Muscle of back (tissue), 11 donors: Measurements from ENCODE around the gene TEX26. TPM values are rescaled to one million over a fixed set of nuclear protein-coding genes. Genes with fewer than 3 reads are reported as not detected.
"Not testable (repeated sequence)": the region's sequence is repeated elsewhere in the genome, so short reads cannot be mapped to it uniquely, and the experiment has no call there.

Experiments
- DNase-seq, 3 donors: peaks; one replicate each; pipeline versions ENCODE4 v3.0.0 to v3.0.0-alpha.2; 2013
- polyA plus RNA-seq, 10 donors: library from polyadenylated mRNA; unstranded; fragments of 120-200 nt; gene quantifications; one replicate each; pipeline ENCODE4 v1.2.1, GENCODE V29; 2013; ENCODE audit not compliant: insufficient read length in 10 of 10

The TEX26 gene
- polyA plus RNA-seq, 10 donors: 0.15 to 0.74 (median 0.29) TPM; not detected in 3

DNA sequence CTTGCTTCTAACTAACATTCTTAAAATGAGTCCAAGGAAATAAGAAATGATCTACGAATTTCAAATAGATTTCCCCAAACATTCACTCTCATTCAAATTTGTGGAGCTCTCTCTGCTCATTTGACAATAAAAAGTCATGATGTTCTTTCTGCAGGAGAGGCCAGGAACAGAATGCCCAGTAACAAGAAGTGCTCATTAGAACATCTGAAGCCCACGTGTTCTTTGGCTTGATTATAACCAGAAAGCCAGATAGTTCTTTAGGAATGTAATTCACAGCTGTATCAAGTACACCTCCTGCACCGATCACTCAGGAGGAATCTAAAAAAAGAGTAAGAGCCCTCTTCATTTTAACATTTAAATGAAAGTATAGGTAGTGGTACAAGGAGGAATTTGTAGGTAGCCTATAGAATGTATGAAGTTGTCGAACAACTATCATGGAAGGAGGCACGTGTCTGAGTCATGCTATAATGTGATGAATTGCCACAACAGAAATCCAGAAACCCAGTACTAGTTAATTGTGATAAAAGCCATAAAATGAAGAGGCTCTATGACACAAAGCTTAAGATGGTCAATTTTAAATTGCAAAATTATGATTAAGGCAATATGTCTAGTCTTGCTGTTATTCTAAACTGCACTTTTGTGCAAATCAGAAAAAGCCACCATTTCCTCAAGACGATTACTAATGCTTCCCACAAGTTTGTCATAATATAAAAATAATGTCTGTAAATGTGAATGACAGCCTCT, 13.6 kb upstream of the TEX26 start:
- no peak for DNase-seq

DNA sequence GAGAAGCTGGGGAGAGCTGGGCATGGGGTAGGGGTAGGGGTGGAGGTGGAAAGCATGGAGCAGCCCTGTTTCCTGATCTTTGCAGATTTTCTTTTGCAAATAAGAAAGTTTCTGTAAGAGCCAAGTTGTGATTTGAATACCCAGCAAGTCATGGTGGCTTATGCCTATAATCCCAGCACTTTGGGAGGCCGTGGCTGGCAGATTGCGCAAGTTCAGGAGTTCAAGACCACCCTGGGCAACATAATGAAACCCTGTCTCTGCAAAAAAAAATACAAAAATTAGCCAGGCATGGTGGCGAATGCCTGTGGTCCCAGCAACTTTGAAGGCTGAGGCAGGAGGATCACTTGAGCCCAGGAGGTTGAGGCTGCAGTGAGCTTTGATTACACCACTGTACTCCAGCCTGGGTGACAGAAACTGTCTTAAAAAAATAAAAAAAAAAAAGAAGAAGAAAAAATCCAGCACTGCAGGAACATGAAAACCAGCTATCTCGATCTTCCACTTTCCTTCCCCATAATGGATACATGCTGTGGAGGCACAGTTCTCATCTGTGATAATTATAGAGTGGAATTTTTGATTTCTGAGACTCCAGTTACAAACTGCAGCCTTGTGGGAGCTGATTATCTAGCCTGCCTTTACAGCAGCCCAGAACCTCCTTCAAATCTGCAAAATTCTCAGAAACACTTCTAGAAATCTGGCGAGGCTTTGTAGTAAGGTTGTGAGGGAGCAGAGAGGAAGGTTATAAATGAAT, 12.1 kb upstream of the TEX26 start:
- no peak for DNase-seq

DNA sequence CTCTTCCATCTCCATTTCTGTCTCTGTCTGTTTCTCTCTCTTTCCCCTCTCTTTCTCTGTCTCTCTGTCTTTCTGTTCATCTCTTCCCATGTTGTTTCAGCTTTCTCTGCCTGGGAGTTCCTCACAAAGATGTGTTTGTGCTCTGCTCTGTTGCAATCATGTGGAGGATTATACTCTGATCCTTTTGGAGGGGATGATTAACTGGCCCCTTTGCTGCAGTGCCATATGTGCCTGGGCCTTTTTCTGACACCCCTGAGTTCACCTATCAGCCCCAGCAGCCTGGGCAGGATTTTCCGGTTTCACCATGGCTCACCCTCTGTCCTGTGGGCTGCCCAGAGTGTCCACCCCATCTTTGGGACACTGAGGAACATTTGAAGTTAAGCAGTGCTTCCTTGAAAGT, 9.0 kb upstream of the TEX26 start:
- no peak for DNase-seq

DNA sequence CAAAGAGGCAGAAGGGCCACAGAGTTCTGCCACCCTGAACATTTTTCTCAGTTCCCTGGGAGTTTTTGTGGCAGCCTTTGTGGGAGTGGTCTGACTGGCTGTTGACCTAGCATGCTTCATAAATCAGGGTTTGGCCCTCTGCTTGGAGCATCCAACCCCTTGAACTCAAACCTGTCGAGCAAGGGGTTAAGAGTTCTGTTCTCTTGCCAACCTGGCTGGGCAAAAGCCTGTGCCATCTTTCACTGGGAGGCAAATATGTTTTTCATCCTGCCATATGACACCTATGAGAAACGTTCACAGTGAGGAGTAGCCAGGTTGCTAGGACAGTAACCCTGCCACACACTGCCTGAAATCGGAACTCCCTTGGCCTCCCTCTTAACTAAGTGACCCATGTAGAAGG, 7.7 kb upstream of the TEX26 start:
- DNase-seq: no peak

DNA sequence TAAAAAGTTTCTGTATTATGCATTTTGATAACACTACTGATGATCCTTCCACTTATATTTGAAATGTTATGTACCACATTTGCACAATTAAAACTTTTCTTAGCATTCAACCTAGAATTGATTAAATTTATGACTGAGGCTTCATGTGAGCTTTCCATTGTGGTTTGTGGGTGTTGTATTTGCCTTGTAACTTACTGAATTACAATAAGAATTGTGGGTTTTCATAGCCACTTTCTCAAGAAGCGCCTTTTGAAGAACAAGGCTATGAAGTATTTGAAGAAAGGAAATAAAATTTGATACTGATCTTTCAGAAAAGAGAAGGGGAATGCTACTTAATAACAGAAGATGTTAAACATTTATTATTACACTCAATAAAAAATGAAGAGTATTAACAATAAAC, 7.0 kb upstream of the TEX26 start:
- DNase-seq: no peak

DNA sequence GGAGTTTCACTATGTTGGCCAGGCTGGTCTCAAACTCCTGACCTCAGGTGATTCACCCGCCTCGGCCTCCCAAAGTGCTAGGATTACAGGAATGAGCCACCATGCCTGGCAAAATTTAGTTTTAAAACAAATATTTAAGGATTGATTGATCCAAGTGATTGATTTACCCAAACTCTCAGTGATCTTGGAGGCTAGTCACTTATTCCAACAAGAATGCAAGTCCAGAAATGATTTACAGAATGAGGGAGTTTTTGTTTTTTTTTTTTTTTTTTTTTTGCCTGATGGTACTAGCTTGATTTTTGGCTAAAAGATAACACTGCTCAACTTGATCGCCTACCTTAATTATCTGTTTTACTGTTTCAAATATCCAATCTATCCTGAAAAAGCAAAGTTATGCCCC, 5.7 kb upstream of the TEX26 start:
- no peak for DNase-seq

DNA sequence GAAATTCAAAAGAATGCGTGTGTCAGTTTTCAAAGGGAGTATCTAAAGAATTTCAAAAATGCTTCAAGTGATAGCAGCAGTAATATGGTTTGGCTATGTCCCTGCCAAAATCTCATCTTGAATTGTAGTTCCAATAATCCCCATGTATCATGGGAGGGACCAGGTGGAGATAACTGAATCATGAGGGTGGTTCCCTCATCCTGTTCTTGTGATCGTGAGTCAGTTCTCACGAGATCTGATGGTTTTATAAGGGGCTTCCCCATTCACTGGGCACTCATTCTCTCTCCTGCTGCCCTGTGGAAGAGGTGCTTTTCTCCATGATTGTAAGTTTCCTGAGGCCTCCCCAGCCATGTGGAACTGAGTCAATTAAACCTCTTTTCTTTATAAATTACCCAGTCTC, 5.3 kb upstream of the TEX26 start:
- not testable (repeated sequence) for DNase-seq

DNA sequence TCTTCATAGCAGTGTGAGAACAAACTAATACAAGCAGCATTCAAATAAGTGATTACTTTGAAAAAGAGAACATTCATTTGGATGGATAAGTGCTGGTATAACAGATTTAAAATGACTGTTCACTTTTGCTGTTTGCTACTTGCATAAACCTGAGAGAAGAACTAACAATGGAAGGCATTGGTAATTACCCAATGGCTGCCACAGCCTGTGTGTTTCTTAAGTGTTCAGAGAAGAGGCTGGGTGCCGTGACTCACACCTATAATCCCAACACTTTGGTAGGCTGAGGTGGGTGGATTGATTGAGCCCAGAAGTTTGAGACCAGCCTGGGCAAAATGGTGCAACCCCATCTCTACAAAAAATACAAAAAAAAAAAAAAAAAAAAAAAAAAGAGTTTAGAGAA, 4.9 kb upstream of the TEX26 start:
- DNase-seq: no peak

DNA sequence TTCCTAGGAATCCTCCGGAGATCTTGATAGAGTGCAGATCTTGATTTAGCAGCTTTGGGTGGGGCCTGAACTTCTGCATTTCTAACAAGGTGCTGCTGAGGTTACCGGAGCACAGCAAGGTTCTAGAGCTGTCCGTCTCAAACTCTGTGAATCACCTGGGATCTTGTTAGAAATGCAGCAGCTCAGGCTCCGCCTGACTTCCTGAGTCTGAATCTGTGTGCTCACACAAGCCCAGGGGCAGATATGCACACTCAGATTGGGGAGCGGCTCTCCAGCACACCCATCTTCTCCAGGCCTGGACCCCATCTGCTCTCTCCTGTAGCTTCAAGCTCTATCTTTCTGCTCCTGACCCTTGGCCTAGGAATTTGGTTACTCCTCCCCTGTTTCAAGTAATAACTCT, 3.5 kb upstream of the TEX26 start:
- DNase-seq: no peak

DNA sequence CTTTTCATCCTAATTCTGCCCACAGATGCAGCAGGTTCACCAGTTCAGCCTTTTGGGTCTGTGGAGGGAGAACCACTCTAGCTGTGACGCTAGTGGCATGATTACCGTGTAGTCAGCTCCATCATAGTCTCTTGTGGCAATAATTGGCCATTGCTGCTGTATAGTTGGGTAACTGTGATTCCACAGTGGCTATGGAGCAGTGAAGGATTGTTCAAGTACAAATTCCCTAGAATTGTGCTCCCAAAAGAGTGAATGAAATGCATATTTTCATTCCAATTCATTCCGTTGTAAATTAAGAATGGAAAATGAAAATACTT, 856 bp downstream of the TEX26 start:
- no peak for DNase-seq

DNA sequence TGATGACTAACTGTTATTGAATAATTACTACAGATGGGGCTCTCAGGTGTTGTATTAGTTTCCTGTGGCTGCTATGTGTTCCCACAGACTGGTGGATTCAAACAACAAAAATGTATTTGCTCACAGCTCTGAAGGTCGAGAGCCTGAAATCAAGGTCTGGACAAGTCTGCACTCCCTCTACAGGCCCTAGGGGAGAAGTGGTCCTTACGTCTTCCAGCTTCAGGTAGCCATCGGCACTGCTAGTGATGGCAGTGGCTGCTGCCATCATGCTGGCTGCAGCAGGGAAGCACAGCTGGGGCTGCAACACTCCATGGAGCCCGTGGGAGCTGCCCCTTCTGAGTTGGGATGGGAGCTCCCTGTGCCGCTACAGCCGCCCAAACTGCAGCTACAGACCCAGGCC, 1.9 kb downstream of the TEX26 start:
- DNase-seq: no peak

DNA sequence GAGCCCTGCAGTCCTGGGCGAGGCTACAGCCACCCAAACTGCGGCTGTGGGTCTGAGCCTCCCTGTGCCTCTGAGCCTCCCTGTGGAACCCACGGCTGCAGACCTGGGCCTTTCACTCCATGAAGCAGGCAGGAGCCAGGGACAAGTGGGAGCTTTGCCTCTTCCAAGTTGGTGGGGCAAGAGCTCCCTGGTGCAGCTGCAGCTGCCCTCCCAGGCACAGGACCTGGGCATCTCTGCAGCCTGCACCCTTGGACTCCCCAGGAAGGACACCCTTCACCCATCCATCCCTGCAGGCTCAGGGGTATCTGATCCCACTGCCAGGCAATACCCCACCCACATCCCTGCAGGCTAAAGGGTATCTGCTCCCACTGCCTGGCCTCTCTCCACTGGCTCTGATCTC, 2.3 kb downstream of the TEX26 start:
- no peak for DNase-seq

DNA sequence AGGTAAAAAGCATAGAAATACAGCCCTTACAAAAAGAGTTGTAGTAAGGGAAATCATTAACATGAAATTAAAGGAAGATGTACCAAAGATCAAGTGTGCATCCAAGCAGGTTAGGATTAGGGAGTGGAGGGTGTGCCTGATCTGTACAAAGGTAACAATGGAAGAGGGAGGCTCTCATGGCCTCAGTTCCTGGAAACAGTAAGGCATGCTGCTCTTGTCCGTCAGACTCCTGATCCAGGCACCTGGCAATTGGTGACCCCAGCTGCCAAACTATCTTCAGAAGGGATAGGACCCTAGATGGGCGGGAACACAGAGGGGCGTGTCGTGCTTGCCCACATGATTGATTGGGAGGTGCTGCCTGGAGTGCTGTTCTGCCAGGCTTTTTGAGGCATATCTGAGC, 4.5 kb downstream of the TEX26 start:
- DNase-seq: no peak

DNA sequence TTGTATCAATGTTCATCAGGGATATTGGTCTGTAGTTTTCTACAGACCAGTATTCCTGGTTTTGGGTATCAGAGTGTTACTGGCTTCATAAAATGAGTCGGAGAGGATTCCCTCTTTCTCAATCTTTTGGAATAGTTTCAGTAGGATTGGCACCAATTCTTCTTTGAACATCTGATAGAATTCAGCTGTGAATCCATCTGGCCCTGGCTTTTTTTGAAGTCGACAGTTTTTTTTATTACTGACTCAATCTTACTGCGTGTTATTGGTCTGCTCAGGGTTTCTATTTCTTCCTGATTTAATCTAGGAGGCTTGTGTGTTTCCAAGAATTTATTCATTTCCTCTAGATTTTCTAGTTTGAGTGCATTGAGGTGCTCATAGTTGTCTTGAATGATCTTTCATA, 11.4 kb downstream of the TEX26 start:
- DNase-seq: no peak

DNA sequence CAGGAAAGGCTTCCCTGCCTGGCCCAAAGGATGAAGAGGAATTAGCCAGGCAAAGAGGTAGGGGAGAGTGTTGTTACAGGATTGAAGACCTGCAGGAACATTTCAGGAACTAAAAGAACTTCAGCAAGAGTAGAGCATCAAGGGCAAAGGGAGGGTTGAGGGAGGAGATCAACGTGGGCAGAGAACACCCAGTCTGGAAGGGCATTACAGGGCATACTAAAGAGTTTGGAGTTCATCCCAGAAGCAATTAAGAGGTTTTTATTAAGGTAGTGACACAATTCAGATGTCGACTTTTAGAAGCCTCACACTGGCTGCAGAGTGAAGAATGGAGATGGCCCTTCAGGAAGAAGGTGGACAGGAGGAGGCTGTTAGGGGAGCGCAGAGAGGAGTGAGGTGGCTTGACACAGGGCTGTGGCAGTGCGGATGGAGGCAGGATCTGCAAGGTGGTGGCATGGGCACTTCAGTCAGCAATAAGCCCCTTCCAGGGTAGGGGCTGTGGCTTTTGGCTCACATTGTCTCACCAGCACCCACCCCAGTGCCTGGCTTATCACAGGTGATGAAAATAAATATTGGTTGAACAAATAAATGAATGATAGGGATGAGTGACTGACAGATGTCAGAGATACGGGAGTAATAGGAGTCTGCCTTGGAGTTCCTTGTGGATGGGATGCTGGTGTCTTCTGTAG, 24.9 kb downstream of the TEX26 start:
- DNase-seq: no peak

DNA sequence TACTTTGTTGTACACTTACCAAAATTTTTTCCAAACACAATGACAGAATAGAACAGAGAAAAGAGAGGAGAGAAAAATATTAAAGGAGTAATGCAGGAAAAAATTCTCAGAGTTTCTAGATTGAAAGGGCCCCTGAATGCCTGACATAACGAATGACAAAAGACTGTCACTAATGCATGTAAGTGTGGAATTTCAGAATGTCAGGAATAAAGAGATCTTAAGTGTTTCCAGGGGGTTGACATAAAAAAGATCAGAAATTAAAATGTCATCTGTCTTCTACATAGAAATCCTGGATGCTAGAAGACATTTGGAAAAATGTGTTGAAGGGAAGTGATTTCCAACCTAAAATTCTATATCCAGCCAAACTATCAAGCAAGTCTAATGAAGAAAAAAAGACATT, 27.2 kb downstream of the TEX26 start:
- DNase-seq: no peak

DNA sequence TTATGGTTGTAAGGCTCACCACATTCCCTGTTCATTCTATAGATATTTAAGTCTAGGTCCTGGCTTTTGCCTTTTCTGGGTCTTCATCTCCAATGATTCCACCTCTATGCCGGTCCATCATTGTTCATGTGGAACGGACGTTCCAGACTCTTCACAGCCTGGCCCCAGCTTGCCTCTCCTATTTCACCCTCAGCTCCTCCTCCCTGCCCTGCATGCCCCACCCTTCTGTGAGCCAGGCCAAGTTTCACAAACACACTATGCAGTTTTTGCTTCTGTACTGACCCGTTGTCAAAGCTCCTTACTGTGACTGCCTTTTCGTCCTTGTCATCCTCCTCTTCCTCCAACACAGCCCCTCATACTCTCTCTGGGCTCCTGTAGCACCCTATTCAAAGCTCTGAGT, 31.3 kb downstream of the TEX26 start:
- peak in 2 of 3 donors; percentile 10 to 30 for DNase-seq

DNA sequence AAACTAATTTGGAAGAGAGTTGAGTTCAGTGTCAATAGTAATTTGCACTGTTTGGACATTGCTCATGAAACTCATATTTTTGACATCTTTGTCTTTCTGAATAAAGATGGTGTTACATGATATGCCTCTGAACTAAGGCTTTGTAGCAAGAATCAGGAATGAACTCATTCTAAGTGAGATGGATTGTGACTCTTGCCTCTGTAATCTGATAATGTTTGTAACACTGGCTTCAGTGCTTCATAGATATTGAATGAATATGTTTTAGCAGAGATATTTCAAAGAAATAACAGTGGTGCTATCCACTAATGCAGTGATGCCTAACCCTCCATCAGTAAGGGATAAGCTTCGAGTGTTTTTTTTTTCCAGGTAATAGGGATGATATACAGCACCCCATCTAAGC, 32.9 kb downstream of the TEX26 start:
- DNase-seq: no peak

DNA sequence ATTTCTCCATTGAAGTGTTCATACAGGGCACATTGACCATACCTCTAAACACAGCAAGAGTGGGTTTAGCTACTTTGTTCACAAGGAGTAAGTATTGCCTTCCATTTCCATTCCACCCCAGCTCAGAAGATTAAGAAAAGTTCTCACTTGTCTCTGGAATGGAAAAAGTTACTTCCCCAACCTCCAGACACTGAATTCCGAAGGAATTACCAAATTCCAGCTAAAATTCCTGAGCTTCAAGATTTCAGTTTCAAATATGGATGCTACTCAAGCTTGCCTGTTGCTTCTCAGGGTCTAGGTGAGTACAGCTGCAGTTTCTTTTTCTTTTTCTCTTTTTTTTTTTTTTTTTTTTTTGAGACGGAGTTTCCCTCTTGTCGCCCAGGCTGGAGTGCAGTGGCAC, 33.6 kb downstream of the TEX26 start:
- DNase-seq: peak in 1 of 3 donors; percentile 1

DNA sequence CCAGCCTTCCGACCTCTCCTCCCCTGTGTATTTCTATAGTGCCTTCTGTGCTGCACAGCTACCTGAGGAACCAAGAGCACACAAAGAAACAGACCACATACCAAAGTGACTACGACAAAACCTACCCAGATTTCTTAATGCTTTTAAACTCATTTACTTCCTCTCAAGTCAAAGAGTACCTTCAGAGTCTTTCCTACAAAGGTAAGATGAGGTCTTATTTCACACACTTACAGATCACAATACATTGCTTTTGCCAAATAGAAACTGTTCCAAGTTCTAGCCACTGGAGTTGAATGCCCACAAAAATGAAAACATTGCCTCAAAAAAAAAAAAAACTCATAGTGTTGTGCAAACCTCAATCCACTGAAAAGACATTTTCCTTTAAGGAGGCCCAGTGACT, 36.4 kb downstream of the TEX26 start:
- no peak for DNase-seq

DNA sequence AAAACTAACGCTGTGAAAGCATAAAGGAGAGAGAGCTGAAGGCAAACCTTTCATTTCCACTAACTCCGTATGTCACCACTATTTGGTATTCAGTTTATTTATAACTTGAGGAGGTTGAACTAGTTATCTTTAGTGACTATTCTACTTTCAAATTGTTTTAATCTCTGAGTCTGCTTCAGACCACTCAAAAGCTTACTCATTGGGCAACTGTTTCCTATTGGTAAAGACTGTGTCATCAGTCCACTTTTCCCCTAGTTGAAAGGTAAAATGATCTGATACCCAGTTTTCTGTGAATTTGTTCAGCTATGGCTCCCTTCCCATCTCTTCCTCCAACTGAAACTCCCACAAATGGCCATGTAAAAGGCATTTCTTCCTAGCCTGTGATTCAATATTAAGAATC, 39.1 kb downstream of the TEX26 start:
- no peak for DNase-seq

DNA sequence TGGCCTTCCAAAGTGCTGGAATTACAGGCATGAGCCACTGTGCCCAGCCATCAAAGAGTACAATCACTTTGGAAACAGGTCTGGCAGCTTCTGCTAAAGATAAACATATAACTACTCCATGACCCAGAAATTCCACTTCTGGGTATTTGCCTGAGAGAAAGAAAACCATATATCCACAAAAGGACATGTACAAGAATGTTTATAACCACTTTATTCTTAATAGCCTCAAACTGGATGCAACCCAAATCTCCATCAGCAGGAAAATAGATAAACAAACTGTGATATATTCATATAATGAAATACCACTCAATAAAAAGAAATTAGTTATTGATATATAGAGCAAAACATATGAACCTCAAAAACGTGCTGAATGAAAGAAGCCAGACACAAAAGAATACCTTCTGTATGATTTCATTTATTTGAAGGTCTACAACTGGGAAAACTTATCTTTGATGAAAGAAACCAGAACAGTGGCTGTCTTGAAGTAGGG, 40.5 kb downstream of the TEX26 start:
- DNase-seq: peak in 1 of 3 donors; percentile 64

DNA sequence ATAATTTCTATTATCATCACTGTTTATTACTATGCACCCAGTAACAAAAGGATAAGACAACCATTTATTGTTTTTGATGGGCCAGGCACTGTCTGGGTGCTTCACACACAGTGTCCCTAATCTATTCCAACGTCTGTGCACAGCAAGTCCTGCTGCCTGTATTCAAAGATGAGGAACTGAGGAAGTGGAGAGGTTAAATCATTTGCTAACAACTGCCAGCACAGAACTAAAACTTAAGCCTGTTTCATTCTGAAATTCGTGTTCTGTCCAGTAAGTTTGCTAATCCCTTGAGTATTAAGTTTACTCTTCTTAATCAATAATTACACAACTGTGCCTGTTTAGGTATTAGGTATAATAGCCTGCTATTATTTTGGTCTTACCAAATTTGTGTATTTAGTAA, 41.9 kb downstream of the TEX26 start:
- no peak for DNase-seq
